ENCODE results near the gene CSH1. TPM values are rescaled to one million over a fixed set of nuclear protein-coding genes. Genes with fewer than 3 reads are reported as not detected.

Gene CSH1
- polyA plus RNA-seq, 1 of the 3 experiments (the other 2 are of a cell fraction) = not detected

DNA sequence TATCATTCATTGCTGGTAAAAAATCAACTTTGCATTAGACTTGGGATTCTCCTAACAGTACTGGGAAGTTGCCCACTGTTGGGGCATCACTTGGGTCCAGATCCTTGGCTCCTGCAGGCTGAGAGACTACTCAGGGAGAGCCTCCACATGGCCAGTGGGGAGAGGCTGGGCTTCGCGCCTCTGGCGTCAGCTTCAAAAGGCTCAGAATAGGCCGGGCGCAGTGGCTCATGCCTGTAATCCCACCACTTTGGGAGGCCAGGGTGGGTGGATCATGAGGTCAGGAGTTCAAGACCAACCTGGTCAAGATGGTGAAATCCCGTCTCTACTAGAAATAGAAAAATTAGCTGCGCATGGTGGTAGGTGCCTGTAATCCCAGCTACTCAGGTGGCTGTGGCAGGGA is 18.1 kb upstream of the CSH1 start:
- Histone ChIP-seq H2AFZ (ENCODE audit: low read depth) (no peak overlapping the region), H3K4me2 (no peak overlapping the region), H3K4me1 (ENCODE audit: control insufficient read depth in 1 of 2, insufficient read depth in 2 of 2, low read depth in 1 of 2, low read length in 1 of 2) (no peaks in the 10 kb centered on the region; a peak in 1 of 4 replicates), H3F3A (replicated peaks; ENCODE audit: insufficient read depth) (no peaks in the 10 kb centered on the region), H3K9me2 (no peaks in the 10 kb centered on the region), H3K9me3 (no peaks in the 10 kb centered on the region), H3K4me3 (ENCODE audit: low read depth in 2 of 2, low read length in 1 of 2) (no peak overlapping the region), H4K20me1 (ENCODE audit: insufficient read depth) (no peaks in the 10 kb centered on the region), H3K36me3 (replicated peaks in 1 of 2; ENCODE audit: control insufficient read depth in 1 of 2, insufficient read depth in 2 of 2, low read length in 1 of 2) (no peaks in the 10 kb centered on the region), H3K27me3 (ENCODE audit: insufficient read depth) (peaks cover 50% of the 10 kb centered on the region), H3K27ac (ENCODE audit: low read depth in 2 of 2, low read length in 1 of 2) (no peak overlapping the region), H3K79me2 (ENCODE audit: insufficient read depth) (no peaks in the 10 kb centered on the region), H3K9ac (no peak overlapping the region)
- 92% methylated on average over 7 of the region's 7 CpGs for WGBS (ENCODE audit: low lambda C conversion rate)
- TF ChIP-seq SIN3A (IDR thresholded peaks at IDR 0.05; ENCODE audit: borderline replicate concordance, low read depth, low read length) (no peak), REST (IDR thresholded peaks at IDR 0.05; ENCODE audit: low read depth, low read length) (no peak), ELF1 (IDR thresholded peaks at IDR 0.05) (no peak), FOXM1 (IDR thresholded peaks at IDR 0.05; ENCODE audit: low read depth) (no peak), RCOR1 (IDR thresholded peaks at IDR 0.05; ENCODE audit: low read length) (no peak), NFIC (IDR thresholded peaks at IDR 0.05; ENCODE audit: borderline replicate concordance) (no peak), RAD21 (IDR thresholded peaks at IDR 0.05; ENCODE audit: low read length) (no peak), EZH2phosphoT487 (IDR thresholded peaks at IDR 0.05; ENCODE audit: borderline replicate concordance, low read depth) (no peak), ZBTB33 (IDR thresholded peaks at IDR 0.05; ENCODE audit: borderline replicate concordance, low read depth) (no peak), MEF2A (IDR thresholded peaks at IDR 0.05; ENCODE audit: borderline replicate concordance, low read depth) (no peak), FOSL2 (IDR thresholded peaks at IDR 0.05; ENCODE audit: borderline replicate concordance, low read depth) (no peak), POLR2AphosphoS5 (IDR thresholded peaks at IDR 0.05; ENCODE audit: low read depth, low read length) (no peak), CHD2 (IDR thresholded peaks at IDR 0.05; ENCODE audit: low read length, partially characterized antibody) (no peak), TEAD4 (IDR thresholded peaks at IDR 0.05; ENCODE audit: borderline replicate concordance, insufficient read depth) (no peak)
- TF ChIP-seq, protein P1, sequence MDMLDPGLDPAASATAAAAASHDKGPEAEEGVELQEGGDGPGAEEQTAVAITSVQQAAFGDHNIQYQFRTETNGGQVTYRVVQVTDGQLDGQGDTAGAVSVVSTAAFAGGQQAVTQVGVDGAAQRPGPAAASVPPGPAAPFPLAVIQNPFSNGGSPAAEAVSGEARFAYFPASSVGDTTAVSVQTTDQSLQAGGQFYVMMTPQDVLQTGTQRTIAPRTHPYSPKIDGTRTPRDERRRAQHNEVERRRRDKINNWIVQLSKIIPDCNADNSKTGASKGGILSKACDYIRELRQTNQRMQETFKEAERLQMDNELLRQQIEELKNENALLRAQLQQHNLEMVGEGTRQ (IDR thresholded peaks at IDR 0.05; ENCODE audit: borderline replicate concordance, low read depth, low read length) = no peak
- ChIA-PET CTCF (interaction anchor here (1.4 to 6.7 kb wide), 4 partner anchors 55 to 219 kb away, joined by 3 to 214 read pairs (median 50); no protein-coding TSS in a partner anchor), POLR2A (no interaction called here)
- DNase-seq = no peak
